Glomerular visceral epithelial cell (primary cell): ENCODE data around the gene LMO3.
"Not testable (repeated sequence)": the region's sequence is repeated elsewhere in the genome, so short reads cannot be mapped to it uniquely, and the experiment has no call there.

Source experiments
- DNase-seq: peaks from one replicate; pipeline ENCODE4 v3.0.0-alpha.2; 2016; ENCODE audit errors: extremely low spot score

The LMO3 gene

DNA sequence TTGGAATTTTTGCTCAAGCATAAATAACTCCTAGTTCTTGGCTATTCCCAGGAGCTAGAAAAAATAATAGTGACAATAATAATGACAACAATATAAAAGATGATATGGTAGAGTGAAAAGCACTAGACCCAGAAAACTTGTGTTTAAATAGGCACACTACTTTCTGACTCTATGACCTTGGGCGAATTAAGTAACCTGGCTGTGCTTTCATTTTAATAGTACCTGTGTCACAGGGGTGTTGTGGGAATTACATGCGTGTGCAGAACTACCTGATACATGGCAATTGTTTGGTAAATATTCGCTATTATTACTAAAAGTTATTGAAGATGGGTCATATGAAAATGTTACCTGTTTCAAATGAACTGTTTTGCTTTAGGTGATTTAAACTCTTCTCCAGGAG lies 60.1 kb downstream of the LMO3 start:
- no peak for DNase-seq

DNA sequence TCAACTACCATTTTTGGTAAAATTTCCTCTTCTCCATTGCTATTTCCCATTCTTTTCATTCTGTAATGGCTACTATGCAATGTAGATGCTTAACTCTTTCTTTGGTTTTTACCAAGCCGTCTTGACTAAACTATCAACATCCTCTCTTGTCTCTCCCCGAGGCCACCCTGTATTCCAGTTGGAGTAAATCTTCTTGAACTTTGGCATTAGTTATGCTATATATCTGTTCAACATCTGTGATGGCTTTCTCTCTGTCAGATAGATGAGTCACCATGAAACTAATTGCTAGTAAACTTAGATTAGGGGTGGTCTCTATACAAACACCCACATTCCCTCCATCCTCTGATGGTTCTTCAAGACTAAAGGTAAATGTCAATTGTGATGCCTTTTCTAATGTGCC lies 63.4 kb downstream of the LMO3 start:
- DNase-seq = no peak

DNA sequence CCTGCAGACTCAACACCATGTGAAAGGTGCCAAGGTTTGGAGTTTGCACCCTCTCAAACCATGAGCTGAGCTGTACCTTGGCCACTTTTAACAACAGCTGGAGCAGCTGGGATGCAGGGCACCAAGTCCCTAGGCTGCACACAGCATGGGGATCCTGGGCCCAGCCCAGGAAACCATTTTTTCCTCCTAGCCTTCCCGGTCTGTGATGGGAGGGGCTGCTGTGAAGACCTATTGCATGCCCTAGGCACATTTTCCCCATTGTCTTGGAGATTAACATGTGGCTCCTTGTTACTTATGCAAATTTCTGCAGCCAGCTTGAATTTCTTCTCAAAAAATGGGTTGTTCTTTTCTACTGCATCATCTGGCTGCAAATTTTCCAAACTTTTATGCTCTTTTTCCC lies 68.3 kb downstream of the LMO3 start:
- not testable (repeated sequence) for DNase-seq

DNA sequence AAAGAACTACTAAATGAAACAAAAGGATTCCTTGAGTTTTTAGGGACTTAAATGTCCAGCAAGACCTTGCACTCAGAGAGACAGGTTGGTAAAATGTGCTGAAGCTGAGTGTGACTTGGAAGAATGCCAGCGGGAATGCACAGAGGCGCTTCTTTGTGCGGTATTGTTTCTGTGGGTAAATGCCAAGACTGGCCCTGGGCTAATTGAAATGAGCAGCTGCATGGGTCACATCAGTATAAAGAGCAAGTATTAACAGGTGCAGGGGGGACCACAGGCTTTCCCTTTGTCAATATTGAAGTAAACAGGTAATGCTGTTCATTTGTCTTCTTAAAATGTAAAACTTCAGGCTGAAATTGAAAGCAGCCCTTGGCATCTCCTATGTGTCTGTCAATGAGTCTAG lies 74.3 kb downstream of the LMO3 start:
- DNase-seq = no peak

DNA sequence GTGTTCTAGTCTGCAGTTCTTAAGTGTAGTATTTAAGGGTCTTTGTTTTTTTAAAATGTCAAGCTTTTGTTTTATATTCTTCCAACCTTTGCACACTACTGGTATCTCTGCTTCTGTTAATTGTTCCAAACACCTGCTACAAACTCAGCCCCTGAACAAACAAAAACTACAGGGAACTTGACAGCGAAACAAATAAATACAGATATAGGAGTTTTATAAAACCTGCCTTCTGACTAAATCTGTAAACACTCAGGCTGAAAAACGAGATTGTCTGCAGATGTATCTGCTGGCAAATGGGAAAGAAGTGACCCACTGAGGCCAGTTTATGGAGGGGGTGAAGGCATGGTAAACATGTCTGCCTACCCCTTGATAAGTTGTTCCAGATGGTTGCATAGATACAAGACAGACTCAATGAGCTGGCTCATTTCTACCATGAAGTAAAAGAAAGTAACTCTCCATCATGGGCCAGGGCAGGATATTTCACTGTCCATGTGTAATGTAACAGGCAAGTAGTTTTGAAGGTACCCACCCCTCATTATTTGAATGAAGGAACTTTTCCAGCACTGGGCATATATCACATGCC lies 75.6 kb downstream of the LMO3 start:
- DNase-seq = no peak

DNA sequence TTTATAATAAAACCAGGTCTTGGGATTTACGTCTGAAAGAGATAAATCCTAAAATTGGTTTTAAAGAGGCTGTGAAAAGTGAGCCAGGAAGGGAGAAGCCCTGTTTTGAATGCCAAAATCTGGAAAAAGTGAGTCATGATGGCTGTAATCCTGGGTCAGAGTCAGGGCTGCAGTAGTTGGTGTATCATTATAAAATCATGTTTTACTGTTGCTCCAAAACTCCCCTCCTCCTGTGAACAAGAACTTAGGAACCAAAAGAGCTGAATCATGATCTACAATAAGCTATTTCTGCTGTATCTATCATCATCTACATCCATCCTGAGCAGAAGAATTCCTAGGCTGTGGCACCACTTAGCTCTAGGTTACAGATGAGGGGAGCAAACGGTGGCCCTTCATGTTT lies 79.3 kb downstream of the LMO3 start:
- no peak for DNase-seq

DNA sequence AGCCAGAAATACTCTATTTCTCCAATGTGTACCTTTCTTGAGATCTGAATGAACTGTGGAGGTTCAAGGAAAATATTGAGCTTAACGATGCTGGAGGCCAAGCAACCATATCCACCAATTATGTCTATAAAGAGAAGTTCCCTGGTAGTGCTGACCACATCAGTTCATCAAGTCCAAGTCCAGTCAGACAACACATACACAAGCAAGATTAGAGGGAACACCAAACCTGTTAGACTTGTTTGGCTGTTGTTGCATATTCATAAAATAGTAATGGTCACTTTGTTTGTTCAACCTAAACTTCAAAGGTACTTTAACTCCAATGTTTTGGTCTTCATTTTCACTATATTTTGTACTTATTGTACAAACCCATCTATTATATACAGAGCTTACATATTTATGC lies 81.6 kb downstream of the LMO3 start:
- no peak for DNase-seq

DNA sequence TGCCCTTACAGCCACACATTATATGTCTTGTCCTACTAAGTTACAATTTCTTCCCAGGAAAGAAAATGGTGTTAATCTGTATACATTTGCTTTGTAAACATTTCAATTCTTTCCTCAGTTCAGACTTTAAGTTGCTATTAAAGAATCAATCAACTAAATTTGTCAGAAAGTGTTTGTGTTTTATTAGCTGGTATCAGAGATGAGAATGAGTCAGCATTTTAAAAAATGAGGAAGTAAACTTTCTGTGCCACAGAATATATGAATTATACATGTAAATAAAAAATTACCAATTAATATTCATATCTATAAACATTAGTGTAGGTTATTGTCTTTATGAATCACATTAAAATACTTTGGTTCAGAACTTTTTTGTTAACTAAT lies 82.0 kb downstream of the LMO3 start:
- no peak for DNase-seq

DNA sequence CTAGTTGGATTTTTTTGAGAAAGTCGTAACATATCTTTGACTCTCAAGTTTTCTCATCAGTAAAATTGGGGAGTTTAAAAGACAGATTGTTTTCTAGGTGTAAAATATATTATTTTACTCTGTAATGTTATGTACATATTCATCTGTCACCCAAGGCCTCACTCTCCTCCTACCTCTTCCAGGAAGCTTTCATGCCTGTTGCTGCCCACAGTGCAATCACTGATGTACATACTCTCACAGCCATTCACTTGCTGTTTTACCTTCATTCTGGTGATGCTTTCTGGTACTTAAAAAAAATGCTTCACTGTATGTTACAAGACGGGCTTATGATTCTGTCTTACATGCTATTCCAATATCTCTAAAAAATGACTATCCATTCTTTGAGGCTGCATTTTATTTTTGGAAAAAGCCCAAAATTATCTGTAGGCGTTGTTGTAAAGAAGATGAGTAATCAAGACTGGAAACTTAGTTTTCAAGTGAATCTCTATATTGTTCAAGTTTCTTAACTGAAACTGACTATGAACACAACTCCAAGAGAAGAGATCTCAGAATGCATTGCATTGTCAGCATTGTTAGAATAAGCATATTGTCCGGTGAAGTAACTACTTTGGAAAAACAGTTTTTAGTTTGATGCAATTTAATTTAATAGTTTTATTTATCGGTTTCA lies 82.5 kb downstream of the LMO3 start:
- no peak for DNase-seq

DNA sequence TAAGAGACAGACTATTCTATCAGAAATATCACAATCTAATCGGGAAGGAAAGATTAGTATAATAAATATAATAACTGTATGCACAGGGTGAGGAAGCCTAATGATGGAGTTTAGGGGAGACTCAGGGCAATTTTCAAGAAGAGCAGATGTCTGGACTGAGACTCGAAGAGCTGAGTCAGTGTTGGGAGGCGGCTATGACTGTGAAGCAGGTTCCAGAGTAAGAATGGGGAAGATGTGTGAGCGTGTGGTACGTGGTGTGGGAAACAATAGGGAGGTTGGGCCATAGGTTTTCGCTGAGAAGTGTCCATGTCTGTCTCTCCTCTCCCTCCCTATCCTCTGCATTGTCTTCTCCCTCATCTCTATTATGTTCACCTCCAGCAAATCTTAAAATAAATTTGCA lies 85.6 kb downstream of the LMO3 start:
- DNase-seq = no peak

DNA sequence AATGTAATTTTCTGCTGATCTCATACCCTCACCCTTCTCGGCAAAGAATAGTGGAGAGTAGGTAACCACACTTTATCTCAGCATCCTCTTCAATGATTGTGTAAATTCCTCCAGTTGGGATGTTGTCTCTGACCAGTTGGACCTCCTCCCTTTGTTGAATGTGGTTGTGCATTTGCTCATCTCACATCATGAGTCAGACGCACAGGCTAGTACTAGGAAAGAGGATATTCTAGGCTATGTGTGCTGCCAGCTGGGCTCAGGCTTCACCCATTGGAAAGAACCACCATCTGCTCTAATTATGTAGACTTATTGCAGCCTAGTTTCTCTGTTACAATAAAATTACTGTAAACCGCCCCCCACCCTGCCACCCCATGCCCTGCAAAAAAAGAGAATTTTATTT lies 90.3 kb downstream of the LMO3 start:
- no peak for DNase-seq

DNA sequence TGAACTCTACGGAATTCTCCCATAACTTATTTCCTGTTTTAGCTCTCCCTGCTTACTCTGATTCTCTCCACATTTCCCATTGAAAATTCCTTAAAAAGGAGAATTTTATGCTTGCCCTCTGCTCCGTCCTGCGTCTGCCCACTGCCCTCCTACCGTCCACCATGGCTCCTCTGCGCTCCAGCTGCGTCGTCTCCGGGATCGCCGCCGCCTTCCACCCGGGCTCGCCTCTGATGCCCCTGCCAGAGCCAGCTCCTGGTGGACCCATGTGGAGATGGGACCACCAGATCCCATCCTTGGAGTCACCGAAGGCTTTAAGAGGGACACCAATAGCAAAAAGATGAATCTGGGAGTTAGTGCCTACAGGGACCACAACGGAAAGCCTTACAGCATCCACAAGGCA lies 92.7 kb downstream of the LMO3 start:
- no peak for DNase-seq

DNA sequence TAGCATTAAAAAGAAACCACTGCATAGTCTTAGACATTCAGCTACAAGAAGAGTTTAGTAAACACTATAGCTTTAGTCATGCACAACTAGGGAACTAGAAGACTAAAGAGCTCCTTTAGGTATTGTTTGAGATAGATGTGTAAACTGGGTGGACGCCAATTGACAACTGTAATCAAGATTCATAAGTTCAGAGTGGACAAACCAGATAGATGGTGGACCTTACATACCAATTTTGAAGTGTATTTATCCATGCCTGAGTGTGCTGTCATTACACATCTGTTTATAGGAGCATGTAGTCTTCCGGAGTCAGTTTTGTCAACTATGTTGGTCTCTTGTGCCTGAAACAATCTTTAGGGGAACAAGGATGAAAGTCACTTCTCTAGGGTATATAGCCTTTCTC lies 96.6 kb downstream of the LMO3 start:
- no peak for DNase-seq

DNA sequence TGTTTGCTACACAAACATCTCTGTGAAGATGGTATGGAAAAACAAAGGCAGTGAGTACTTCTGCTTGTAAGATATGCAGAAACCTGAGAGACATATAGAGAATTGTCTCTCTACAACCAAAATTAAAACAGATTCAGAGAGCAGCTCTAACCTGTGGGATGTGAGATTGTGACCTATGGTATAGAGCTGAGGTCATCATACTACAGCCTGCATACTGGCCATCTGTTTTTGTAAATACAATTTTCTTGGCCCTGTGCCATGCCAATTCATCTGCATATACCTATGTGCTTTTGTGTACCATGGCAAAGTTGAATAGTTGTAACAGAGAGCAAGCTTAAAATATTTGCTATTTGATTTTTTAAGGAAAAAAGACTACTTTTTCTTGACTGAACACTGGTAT lies 99.6 kb downstream of the LMO3 start:
- no peak for DNase-seq

DNA sequence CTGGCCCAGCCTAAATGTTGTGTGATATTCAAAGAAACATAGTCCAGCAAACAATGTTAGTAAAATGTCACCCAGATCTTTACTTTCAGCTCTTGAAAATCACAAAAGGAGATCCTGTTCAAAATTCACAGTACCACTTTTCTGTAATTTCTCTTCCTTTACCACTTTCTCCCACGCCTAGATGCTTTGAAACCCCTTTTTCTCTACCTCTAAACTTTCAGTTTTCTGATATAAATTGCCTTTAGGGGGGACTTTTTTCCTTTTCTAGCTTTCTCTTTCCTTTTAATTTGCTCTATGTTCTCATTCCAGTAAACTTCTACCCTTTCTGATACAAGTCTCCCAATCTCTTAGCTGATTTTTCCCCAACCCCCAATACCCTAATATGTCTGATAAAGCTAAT lies 101.8 kb downstream of the LMO3 start:
- DNase-seq = no peak

DNA sequence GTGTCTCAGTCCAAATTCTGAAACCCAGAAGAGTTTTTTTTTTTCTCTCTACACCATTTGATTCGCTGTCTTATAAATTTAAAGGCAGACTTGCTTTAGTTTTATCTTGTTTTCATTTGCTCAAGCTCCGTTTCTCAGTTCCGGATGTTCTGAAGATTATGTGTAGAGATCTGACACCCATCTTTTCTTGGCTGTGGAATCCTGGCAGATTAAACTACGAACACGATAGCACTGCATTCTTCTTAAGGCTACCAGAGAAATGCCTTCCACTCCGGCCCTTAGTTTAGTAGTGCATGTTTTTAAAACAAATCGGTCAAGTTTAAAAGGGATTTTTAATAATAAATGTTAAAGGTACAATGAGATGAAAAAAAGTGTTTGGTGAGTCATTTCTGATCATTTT lies 106.4 kb downstream of the LMO3 start:
- DNase-seq = no peak
